Subcutaneous adipose tissue (tissue), 4 donors: ENCODE data around the gene ERICH3. TPM values are rescaled to one million over a fixed set of nuclear protein-coding genes. Genes with fewer than 3 reads are reported as not detected.

ENCODE experiments used
- total RNA-seq, 4 donors: library from RNA; depleted of rRNA; stranded (reverse); fragments of >200 nt; gene quantifications; one replicate each; pipeline ENCODE4 v1.1.0, GENCODE V29; 2016
- TF ChIP-seq, protein P1 (sequence below): fragments of 450-650 bp; IDR thresholded peaks from one replicate; pipeline ENCODE4 v1.5.1; 2016; ENCODE audit warnings: low read depth, mild to moderate bottlenecking, control low read depth, antibody characterized with exemption, moderate library complexity

The ERICH3 gene, protein sequence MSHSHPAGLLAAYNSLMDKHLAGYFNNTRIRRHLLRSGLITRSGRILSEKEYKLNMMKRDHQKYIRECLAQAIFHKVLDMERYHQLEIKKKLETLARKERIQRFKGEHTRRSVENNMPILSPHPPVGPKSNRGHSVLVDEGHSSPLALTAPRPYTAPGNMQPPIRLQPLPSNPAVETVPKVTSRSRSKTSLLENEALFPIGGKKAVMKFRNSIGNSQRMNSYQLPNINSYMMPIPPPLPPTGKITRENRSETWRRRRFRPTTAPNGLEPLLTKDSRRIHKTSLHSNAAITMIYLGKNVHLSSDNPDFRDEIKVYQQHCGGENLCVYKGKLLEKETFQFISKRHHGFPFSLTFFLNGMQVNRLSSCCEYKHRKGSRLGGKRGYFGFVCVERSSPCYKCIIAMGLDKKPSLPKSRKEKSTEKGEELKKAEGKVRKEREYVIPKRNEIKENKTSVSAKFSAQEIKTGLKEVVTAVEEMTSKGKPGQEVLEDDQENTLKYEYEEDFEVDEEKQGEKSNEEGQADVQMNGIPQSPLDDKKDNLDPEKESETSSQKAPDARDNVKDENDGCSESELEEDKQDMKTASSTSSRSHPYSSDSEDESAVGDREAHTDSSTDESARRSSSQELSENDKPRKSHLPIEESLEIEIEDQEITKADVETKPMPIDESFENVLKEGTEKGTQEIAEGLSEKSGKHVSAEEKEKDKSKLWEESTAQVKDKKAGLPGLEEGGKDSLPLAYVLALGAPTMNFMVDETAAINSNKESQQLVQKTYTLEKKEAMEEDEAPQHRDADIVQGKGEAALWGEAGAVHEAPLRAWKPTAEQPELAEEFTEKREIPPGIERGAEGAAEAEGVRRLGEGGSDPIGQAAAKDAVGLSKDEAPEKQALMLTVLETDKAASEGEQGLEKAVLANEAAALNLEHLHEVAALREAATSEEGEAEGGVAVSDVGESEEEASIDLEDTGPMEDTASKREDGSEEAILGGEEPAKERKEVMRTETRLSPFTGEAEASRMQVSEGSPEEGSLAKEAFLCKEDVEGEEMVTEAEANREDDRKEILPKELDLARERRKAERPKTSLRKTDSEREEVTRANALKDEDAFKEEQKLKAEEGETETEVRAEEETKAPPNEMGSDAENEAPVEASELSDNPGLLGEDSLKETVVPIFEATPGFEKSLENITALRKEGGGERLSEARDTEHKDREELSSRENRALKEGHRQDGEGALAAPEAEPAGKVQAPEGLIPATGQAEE (N-terminal part only)
- not detected for total RNA-seq

DNA sequence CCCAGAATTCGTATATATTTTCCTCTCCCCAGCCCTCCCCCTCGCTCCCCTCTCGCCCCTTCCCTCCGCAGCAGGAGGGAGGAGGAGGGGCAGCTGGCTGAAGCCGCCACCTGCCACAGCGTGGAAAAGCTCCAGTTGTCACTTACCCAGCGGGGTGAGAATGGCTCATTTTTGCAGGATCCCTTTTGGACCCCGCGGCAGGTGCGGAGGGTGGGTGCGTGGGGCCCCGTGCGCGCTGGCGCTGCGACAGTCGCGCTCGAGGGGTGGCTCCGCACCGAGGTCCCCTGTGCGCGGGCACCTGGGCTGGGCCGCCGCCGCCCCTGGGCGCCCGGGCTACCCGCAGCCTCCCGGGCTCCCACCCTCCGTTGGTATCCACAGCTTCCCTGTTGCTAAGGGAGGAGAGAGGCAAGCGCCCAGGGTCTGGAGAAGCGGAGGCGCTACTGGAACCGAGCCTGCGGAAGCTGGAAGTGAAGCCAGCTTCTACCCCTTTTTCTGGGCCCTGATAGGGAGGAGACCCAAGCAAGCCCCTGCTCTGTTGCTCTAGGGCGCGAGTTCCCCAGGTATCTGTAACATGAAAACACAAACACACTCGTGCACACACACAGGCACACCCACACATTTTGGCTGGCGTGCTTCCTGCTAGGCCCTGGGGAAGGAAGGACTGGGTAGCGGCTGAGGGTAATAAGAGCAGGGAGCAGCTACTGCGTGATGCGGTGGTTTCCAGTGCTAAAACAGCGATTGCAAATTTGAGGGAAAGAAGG, at the start of gene ERICH3:
Gene ERICH3 (minus strand): TSS at position 442 of the 761 bp plus-strand sequence. CDS start 273 bp downstream, at position 169.
- TF ChIP-seq, protein P1, sequence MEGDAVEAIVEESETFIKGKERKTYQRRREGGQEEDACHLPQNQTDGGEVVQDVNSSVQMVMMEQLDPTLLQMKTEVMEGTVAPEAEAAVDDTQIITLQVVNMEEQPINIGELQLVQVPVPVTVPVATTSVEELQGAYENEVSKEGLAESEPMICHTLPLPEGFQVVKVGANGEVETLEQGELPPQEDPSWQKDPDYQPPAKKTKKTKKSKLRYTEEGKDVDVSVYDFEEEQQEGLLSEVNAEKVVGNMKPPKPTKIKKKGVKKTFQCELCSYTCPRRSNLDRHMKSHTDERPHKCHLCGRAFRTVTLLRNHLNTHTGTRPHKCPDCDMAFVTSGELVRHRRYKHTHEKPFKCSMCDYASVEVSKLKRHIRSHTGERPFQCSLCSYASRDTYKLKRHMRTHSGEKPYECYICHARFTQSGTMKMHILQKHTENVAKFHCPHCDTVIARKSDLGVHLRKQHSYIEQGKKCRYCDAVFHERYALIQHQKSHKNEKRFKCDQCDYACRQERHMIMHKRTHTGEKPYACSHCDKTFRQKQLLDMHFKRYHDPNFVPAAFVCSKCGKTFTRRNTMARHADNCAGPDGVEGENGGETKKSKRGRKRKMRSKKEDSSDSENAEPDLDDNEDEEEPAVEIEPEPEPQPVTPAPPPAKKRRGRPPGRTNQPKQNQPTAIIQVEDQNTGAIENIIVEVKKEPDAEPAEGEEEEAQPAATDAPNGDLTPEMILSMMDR: no peak

DNA sequence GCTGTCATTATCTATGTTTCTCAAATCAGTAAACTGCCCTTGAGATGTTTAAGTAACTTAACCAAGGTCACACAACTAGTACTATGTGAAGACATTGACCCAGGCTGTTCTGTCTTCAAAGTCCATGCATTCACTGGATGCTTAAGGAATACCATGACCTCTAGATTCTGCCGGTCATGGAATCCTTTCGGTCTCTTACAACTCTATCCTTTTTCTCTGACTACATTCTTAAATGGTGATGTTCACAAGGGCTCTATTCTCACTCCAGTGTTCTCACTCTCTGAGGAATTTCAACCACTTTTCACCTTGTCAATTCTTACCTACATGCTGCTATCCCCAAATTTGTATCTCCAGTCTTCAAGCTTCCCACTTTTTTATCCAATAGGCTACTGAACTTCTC, 44.0 kb upstream of the ERICH3 start:
- TF ChIP-seq, protein P1: no peak

DNA sequence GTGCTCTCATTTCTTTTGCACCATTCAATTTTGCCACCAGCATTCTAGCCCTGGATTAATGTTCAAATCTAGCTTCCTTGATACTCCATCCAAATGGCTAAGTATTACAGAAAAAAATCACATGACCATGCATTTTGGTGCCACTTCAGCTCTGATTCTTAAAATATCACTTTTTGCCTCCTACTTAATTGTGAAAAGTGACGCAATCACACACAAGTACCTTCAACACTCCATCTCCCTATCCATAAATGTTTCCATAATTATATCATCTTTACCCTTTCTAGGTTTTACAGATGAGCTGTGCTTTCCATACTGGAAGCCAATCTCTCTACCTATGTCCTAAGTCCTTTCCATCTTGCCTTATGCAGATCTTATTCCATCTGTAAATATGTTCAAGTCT, 43.2 kb upstream of the ERICH3 start:
- TF ChIP-seq, protein P1: no peak

DNA sequence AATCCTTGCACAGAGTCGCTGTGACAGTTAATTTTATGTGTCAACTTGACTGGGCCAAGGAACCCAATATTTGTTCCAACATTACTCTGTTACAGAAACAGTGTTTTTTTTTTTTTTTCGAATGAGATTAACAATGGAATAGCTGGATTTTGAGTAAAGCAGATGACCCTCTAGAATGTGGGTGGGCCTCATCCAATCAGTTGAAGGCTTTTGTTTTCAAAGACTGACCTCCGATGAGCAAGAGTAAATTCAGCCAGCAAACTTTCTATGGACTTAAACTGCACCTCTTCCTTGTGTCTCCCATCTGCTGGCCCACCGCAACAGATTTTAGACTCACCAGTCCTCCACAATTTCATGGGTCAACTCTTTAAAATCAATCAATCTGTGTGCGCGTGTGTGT, 42.2 kb upstream of the ERICH3 start:
- TF ChIP-seq, protein P1: no peak

DNA sequence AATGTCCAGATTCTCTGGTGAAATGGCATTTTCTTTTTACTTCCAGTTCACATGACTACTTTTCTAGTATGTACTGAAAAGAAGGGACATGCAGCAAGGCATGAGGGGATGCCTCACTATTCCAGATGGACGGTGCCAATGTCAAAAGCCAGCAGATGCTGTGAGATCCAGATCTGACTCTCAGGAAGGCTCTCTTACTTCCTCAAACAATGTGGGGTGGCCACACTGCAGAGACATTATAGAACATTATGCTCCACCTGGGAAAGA, 41.6 kb upstream of the ERICH3 start:
- TF ChIP-seq, protein P1: no peak

DNA sequence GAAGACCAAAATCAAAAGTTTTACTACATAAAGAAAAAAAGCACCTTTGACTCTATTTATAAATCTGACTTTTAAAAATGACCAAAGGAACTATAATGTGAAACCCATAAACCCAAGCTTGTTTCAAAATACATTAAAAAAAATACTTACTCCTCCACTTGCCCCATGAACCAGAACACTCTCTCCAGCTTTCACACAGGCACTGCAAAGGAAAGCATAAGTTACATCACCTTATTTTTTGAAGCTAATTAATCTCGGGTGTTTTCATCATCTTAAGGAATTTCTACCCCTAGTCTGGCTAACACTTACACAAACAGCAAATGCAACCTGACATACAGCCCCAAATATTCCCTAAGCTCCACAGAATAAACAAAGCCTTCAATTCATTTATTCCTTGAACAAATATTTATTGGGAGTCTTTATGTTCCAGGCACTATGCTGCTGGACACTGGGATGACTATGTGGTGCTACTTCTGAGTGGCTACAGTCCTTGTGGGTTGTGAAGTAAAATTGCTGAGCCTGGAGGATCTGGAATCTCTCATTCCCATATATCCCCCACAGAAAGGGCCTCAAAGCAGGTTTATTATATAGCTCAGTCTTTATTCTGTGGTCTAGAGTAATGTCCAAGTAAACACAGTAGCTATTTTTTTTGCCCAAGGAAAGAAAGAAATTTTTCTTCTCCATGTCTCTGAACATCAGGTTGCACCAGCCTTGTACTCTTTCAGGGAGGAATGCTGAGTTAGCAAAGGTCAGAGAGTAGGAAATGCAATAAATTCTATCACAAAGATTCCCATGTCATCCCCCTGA, 41.0 kb upstream of the ERICH3 start:
- TF ChIP-seq, protein P1: no peak
